ENCODE measurements around the gene CPSF4L.
A peak's percentile ranks its signal among the peaks of the same experiment; 100 is the strongest.

Gene CPSF4L

GRCh38 chr17:73289549-73290254 lies 28.0 kb upstream of the CPSF4L start:
- no peak for DNase-seq

GRCh38 chr17:73288534-73289302 lies 27.0 kb upstream of the CPSF4L start:
- DNase-seq: no peak

GRCh38 chr17:73286863-73287296 lies 25.2 kb upstream of the CPSF4L start:
- peak in 1 of 2 experiments; percentile 38 for DNase-seq

GRCh38 chr17:73285916-73286862 lies 24.5 kb upstream of the CPSF4L start:
- no peak for DNase-seq

GRCh38 chr17:73285603-73285908 lies 23.9 kb upstream of the CPSF4L start:
- no peak for DNase-seq

GRCh38 chr17:73284906-73285602 lies 23.4 kb upstream of the CPSF4L start:
- no peak for DNase-seq

GRCh38 chr17:73284354-73284753 lies 22.7 kb upstream of the CPSF4L start:
- no peak for DNase-seq

- DNase-seq: no peak
Observed at GRCh38 chr17:73283841-73284282, 22.2 kb upstream of the CPSF4L start.

GRCh38 chr17:73283250-73283649 lies 21.6 kb upstream of the CPSF4L start:
- DNase-seq: no peak

GRCh38 chr17:73282629-73283028 lies 20.9 kb upstream of the CPSF4L start:
- DNase-seq: no peak

- DNase-seq: no peak
Observed at GRCh38 chr17:73281928-73282327, 20.2 kb upstream of the CPSF4L start.

- no peak for DNase-seq
Observed at GRCh38 chr17:73280191-73280590, 18.5 kb upstream of the CPSF4L start.

GRCh38 chr17:73279704-73280103 lies 18.0 kb upstream of the CPSF4L start:
- no peak for DNase-seq

GRCh38 chr17:73278465-73279453 lies 17.1 kb upstream of the CPSF4L start:
- peak; percentile 24 to 51 for DNase-seq

GRCh38 chr17:73278049-73278464 lies 16.4 kb upstream of the CPSF4L start:
- no peak for DNase-seq

- no peak for DNase-seq
Observed at GRCh38 chr17:73274490-73274889, 12.8 kb upstream of the CPSF4L start.

- DNase-seq: no peak
Observed at GRCh38 chr17:73272906-73273218, 11.2 kb upstream of the CPSF4L start.

- no peak for DNase-seq
Observed at GRCh38 chr17:73271072-73271471, 9.4 kb upstream of the CPSF4L start.

- DNase-seq: no peak
Observed at GRCh38 chr17:73269791-73270190, 8.1 kb upstream of the CPSF4L start.

- DNase-seq: no peak
Observed at GRCh38 chr17:73269329-73269615, 7.6 kb upstream of the CPSF4L start.

- DNase-seq: no peak
Observed at GRCh38 chr17:73268582-73269328, 7.1 kb upstream of the CPSF4L start.

All from NCI-H2081 (cell line).